GM12875 (cell line): ENCODE data around the gene SYT15.

Source experiments
- H3K4me3 ChIP-seq: one replicate; pipeline ENCODE4 v1.5.1; 2011; ENCODE audit warnings: low read depth, low read length, control low read depth
- TF ChIP-seq, protein P1 (sequence below): IDR thresholded peaks from 2 replicates; pipeline ENCODE4 v1.5.1; 2011; ENCODE audit warnings: low read depth, mild to moderate bottlenecking, control low read depth, inconsistent platforms, low read length, moderate library complexity, borderline replicate concordance; ENCODE audit not compliant: insufficient read depth

SYT15 gene

DNA sequence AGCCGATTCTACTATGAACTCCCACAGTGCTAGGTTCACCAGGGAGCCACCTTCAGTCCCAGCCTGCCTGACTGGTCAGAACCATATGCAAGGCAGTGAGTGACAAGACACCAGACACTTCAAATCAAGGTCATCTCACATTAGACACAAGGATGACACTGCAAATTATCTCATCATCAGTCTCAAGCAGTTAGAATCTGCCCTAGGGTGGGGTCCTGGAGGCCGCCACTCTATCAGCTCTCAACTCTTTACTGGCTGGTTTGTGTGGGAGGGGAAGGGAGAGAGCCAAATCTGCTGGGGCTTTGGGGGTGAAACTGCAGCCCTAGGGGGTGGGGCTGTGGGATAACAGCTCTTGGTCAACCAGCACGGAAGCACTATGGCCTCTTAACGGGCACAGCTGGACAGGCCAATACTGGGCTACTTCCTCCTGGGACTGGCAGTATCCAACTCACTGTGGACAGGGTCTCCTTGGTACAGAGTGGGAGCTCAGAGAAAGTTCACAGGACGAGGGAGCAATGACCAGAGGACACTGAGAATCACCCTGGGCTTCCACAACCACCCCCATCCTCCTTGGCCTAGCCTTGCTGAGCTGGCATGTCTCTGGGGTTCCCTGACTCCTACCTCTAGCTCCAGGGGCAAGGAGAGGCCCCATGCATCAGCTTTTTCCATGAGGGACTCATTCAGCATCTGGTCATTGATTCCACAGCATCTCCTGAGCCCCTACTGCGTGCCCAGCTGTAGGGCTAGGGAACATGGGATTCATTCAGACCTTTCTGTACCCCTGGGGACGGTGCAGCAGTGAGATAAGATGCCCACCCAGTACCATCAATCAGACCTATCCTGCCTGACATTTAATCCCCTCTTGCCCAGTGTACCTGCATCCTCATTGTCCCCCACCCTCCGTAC, 27.9 kb upstream of the SYT15 start:
- H3K4me3 ChIP-seq, result no peak overlapping the region
- TF ChIP-seq, protein P1, sequence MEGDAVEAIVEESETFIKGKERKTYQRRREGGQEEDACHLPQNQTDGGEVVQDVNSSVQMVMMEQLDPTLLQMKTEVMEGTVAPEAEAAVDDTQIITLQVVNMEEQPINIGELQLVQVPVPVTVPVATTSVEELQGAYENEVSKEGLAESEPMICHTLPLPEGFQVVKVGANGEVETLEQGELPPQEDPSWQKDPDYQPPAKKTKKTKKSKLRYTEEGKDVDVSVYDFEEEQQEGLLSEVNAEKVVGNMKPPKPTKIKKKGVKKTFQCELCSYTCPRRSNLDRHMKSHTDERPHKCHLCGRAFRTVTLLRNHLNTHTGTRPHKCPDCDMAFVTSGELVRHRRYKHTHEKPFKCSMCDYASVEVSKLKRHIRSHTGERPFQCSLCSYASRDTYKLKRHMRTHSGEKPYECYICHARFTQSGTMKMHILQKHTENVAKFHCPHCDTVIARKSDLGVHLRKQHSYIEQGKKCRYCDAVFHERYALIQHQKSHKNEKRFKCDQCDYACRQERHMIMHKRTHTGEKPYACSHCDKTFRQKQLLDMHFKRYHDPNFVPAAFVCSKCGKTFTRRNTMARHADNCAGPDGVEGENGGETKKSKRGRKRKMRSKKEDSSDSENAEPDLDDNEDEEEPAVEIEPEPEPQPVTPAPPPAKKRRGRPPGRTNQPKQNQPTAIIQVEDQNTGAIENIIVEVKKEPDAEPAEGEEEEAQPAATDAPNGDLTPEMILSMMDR, result no peak

DNA sequence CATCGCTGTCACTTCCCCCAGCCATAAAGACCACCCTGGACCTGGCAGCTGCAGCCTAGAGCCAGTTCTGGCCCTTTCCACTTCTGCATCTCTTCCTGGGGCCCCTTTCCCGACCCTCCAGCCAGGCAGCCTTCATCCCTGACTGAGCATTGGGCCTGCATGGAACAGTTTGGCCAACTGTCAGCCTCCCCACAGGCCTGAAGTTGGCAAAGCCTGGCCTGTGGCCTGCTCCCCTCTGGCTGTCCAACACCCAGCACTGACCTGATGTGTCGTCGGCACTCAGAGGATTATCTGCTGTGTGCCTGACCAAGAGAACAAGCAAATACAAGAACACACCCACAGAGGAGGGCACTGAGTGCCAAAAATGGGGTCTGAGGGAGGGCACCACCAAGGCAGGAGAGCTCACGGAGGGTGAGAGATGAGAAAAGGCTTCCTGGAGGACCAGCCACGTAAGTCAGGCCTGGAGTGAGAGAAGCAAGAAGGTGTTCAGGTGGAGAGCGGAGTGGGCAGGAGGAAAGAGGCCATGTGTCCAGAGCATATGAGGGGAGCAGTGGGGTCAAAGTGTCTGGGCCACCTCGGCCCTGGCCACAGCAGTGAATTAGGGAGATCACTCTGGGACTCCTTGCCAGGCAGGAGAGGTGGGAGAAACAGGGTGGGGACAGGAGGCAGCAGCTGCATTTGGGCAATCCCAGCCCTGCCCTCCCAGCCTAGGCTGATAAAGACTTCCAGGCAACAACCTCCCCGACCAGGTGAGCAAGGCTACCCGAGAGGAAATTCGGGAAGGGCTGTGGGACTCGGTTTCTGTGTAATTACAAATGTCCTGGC, 27.0 kb upstream of the SYT15 start:
- no peak overlapping the region for H3K4me3 ChIP-seq
- TF ChIP-seq, protein P1, result no peak

DNA sequence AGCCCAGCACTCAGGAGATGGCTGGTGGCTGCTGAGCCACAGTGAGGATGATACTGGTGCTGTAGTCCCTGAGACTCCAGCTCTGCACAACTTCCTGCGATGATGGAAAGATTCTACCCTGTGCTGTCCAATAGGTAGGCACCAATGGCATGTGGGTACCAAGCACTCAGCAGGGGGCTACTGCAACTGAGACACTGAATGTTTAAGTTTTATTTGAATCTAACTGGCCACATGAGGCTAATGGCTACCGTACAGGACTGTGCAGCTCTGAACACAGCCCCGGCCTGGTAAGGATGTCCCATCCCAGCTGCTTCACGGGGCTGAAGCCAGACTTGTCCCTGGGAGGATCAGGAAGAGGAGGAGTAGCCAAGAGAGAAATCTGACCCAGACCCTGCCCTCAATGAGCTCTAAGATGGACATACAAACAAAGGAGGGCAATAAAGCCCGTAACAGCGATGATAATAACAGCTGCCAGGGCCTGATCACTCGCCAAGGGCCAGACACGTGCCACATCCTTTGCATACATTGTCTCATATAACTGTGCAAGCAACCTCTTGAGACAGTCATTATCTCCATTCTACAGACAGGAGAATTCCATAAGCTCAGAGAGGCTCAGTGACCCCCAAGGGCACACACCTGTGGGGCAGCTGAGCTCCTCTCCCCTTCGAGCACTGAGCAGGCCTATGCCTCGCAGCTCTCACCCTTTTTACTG, 26.2 kb upstream of the SYT15 start:
- H3K4me3 ChIP-seq, result no peak overlapping the region
- TF ChIP-seq, protein P1, result no peak

DNA sequence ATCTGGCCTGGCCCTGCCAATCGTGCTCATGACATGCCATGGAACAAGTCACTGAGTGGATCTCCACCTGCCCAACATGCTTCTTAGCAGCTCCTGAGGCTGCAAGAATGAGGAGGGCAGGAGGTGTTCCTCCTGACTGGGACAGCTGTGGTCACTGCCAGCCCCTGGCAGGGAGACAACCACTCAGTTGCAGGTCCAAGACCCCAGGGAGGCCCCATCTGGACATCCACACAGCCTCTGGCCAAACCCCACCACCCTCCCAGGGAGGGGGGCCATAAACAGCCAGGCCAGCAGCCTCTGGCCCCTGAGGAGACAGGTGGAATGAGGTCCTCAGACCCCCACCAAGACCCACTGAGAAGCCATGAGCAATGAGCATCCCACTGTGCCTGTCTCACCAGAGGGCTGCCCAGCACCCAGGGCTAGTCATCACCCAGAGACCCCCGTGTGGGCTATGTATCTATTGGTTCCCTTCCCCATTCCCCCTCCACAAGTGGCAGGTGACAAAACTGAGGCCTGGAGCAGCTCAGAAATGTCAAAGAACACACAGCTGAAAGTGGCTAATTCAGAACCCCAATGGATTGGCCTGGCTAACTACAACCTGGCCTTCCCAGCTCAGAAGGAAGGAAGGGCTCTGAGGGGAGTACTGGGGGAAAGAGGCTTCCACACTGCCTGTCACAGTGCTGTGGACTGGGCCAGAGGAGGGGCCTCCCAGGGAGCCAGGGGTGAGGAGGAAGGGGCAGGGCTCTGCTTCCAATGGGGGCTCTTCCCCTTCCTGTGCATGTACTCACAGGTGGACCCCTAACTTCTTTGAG, 25.5 kb upstream of the SYT15 start:
- no peak overlapping the region for H3K4me3 ChIP-seq
- TF ChIP-seq, protein P1, result no peak

DNA sequence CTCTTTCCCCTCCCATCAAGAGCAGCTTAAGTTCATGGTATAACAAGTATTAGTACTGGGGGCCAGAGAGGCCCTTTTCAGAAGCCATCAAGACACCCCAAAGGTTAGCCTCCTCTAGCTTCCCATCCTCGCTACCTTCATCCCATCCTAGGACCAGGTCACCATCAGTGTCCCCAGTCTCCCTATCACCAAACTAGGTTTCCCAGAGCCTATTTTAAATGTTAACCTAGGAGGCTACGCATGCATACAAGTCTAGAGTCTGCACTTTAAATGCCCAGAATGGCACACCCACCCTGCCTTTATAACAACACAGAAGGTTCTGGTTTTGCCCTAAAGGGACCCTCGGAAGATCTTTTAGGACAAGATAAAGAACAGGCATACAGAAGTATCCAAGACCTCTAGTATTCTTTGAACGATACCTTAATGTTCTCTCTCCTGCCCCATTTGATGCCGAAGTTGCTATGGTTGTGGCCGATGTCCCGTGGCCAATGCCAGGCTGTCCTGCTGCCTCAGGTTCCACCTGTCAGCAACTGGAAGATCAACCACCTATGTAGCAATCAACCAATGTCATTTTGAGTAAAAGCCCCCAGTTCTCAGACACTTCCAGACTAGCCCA, 24.7 kb upstream of the SYT15 start:
- H3K4me3 ChIP-seq, result no peak overlapping the region
- TF ChIP-seq, protein P1, result no peak

DNA sequence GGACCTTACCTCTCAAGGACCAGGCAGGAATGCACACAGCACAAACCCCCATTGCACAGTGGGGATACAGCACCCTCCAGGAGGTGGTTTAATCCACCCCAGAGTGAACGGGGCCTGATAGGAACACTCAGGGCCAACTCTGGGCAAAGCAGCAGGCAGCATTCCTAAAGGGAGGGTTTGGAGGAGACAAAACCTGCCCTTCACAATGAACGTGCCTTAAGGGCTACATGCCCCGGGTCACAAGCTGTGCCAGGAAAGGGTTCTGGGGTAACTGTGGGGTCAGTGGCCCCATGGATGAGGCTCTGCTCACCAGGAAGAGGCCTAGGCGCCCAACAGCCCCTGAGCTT, 23.6 kb upstream of the SYT15 start:
- TF ChIP-seq, protein P1, result no peak
- H3K4me3 ChIP-seq, result no peak overlapping the region
